Measurements from ENCODE around the gene MYH7B. TPM values are rescaled to one million over a fixed set of nuclear protein-coding genes. Genes with fewer than 3 reads are reported as not detected.

MYH7B gene
- total RNA-seq, 4 donors from 2014 or later, result 0.19 to 0.56 (median 0.40) TPM

DNA sequence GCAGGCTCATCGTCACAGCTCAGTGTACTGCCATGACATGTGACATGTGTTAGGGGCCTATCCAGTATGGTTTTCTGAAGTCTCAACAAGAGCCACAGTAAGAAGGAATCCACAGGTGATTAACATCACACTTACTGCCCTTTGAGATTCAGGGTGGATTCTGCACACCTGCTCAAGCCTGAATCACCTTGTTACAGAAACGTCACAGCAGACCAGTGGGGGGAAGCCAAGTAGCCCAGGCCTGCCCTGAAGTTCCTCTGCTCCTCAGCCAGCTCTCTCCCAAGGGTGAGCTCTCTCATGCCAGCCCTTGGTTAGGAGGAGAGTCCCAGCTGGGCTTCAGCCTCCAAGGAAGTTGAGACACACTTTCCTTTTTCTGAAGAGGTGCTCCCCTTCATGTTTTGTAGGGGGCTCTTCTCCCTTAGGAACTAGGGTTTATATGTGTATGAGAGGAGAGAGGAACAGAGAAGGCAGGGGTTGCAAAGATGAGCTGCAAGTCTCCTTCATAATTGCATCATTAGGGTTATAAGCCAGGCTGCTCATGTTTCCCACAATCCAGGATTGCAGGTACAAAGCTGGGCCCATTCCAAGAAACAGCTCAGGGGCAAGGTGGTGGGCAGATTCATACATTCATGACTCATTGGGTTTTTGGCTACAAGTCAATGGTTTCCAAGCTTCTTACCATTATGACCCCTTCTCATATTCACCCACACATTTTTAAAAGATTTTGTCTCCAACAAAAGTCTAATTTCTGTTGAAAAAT, 11.7 kb upstream of the MYH7B start:
- TF ChIP-seq CTCF (IDR thresholded peaks at IDR 0.05), result no peak
- DNase-seq (ENCODE audit: low spot score), result no peak
- peak; percentile 48 for ATAC-seq (ENCODE audit: low FRiP score)

GRCh38 chr20:34945315-34946077, 10.2 kb upstream of the MYH7B start:
- DNase-seq (ENCODE audit: low spot score) (no peak), ATAC-seq (ENCODE audit: low FRiP score) (no peak)
- TF ChIP-seq CTCF (IDR thresholded peaks at IDR 0.05), result no peak

DNA sequence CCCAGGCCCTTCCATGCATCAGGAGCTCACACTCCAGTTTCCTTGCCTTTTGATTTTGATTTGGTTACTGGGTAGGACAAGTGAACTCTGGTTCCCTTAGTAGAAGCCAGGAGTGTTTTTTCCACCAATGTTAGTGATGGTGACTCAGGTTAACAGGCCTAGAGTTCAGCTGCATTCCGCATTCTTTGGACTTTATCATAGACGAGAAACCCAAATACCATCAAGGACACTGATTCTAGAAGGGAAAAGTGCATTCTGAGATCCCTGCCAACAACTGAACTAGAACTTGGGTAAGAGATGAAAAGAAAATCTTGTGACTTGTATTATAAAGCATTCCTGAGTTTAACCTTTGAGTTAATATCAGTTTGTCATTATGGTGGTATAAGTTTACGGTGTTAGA, 9.0 kb upstream of the MYH7B start:
- ATAC-seq (ENCODE audit: low FRiP score), result no peak
- no peak for TF ChIP-seq CTCF (IDR thresholded peaks at IDR 0.05)
- DNase-seq (ENCODE audit: low spot score), result no peak

DNA sequence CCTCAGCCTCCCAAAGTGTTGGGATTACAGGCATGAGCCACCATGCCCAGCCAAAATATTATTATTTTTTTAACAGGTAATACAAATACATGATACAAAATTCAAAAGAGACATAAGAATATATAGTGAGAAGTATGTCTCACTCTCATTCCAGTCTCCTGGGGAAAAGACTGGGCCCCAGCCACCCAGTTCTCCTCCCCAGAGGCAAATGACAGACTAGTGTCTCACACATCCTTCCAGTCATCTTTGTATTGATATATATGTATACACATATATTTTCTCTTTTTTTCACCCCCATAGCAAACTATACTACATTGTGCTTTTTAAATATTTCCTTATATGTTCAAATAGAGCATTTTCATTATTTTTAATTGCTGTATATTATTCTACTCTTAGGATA, 8.3 kb upstream of the MYH7B start:
- DNase-seq (ENCODE audit: low spot score) (no peak), ATAC-seq (ENCODE audit: low FRiP score) (no peak)
- no peak for TF ChIP-seq CTCF (IDR thresholded peaks at IDR 0.05)

DNA sequence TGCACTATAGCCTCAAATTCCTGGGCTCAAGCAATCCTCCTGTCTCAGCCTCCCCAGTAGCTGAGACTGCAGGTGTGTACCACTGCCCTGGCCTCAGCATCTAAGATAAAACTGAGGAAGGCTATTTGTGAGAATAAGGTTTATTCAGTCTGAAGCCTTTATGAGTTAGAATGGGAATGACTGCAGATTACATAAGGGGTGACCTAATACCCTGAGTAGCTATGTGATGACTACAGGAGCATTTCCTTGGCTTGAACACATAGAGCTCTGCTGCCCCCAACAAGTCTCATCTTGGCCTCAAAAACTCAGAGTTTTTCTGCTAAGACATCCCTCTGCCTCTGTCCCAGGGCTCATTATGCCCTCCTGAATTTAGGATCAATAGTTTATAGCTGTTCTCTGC, 7.6 kb upstream of the MYH7B start:
- DNase-seq (ENCODE audit: low spot score), result no peak
- ATAC-seq (ENCODE audit: low FRiP score), result peak; percentile 53

GRCh38 chr20:34949120-34949519, 6.5 kb upstream of the MYH7B start:
- TF ChIP-seq CTCF (IDR thresholded peaks at IDR 0.05), result no peak
- ATAC-seq (ENCODE audit: low FRiP score), result no peak
- DNase-seq (ENCODE audit: low spot score), result no peak

More for the DNA sequence above, 7.6 kb upstream of the MYH7B start:
- no peak for TF ChIP-seq CTCF (IDR thresholded peaks at IDR 0.05)
